ENCODE measurements around the gene CHRM1. TPM values are rescaled to one million over a fixed set of nuclear protein-coding genes. Genes with fewer than 3 reads are reported as not detected.
A peak's percentile ranks its signal among the peaks of the same experiment; 100 is the strongest.

The CHRM1 gene
- total RNA-seq, 1 donor from 2014 or later = not detected

- Mint-ChIP-seq H3K4me3 (ENCODE audit: unreplicated experiment) (peak overlapping the region; percentile 75), H3K36me3 (ENCODE audit: low read depth, unreplicated experiment) (peaks cover 8% of the 10 kb centered on the region), H3K9me3 (ENCODE audit: unreplicated experiment) (no peaks in the 10 kb centered on the region), H3K27ac (ENCODE audit: unreplicated experiment) (no peak overlapping the region), H3K4me1 (ENCODE audit: unreplicated experiment) (peaks cover 20% of the 10 kb centered on the region), H3K27me3 (ENCODE audit: unreplicated experiment) (peaks cover 13% of the 10 kb centered on the region)
- TF ChIP-seq CTCF (IDR thresholded peaks at IDR 0.05; ENCODE audit: unreplicated experiment) = no peak
- DNase-seq (ENCODE audit: low spot score) = no peak
Observed at GRCh38 chr11:62922189-62922589, 1.0 kb upstream of the CHRM1 start.

DNA sequence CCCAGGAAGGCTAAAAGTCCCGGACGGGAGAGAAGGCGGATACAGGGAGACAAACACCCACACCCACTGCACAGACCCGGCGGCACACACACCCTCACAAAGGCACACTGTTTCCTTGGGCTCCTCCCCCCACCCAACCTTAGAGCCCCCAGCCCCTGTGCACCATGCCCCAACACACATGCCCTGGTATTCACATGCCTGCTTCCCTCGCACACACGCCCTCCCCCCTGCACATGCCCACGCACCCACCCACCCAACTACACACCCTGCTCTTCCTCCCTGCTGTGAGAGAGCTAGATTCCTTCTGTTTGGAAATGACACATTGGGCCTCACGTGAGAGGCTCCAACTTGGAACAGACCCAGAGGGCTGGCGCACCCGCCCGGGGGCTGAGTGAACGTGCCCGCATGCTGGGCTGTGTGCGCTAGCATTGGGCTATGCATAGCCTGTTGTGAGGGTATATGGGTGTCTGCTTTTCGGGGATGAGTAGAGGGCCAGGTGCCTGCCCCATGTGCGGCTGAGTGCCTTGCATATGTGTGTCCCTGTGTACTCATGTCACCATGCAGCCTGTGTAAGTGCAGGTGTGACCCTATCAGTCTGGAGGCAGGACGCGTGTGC is 518 bp upstream of the CHRM1 start:
- no peak for TF ChIP-seq CTCF (IDR thresholded peaks at IDR 0.05; ENCODE audit: unreplicated experiment)
- Mint-ChIP-seq H3K27ac (ENCODE audit: unreplicated experiment) (no peak overlapping the region), H3K4me3 (ENCODE audit: unreplicated experiment) (no peak overlapping the region), H3K4me1 (ENCODE audit: unreplicated experiment) (peaks cover 20% of the 10 kb centered on the region), H3K36me3 (ENCODE audit: low read depth, unreplicated experiment) (peaks cover 8% of the 10 kb centered on the region), H3K9me3 (ENCODE audit: unreplicated experiment) (no peaks in the 10 kb centered on the region), H3K27me3 (ENCODE audit: unreplicated experiment) (peaks cover 13% of the 10 kb centered on the region)
- DNase-seq (ENCODE audit: low spot score) = no peak

DNA sequence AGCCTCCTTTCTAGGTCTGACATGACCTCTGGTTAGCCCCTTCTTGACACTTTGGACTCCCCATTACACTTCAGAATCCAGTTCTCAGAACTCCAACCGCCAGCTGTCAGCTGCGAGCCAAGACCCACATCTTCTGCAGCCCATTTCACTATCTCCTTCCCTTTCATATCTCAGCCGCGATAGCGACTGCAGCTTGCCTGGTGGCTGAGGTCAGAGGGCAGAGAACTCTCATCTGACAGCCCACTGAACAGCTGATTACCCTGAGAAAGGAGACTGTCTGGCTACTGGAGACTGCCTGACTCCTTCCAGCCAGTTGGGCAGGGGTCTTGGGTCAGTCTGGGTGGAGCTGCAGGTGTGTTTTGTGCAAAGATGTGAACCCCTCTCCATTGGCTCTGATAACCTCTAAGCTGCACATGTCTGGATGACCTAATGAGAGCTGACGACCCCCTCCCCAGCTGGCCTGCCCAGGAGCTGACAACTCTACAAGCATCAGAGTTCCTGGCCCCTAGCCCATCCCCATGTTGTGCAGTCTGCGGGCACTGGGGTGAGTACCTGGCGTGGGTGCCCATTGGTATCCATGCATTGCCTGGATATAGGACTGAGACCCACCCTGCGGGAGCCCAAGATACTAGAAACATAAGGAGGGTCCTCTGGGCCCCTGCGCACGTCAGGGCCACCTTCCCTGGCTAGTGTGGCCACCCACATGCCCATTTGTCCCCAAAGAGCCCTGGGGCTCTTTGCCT is 1.1 kb downstream of the CHRM1 start:
- Mint-ChIP-seq H3K9me3 (ENCODE audit: unreplicated experiment) (no peaks in the 10 kb centered on the region), H3K27ac (ENCODE audit: unreplicated experiment) (no peak overlapping the region), H3K27me3 (ENCODE audit: unreplicated experiment) (peaks cover 11% of the 10 kb centered on the region), H3K4me3 (ENCODE audit: unreplicated experiment) (peak overlapping the region; percentile 31), H3K4me1 (ENCODE audit: unreplicated experiment) (peaks cover 9% of the 10 kb centered on the region), H3K36me3 (ENCODE audit: low read depth, unreplicated experiment) (peaks cover 8% of the 10 kb centered on the region)
- TF ChIP-seq CTCF (IDR thresholded peaks at IDR 0.05; ENCODE audit: unreplicated experiment) = no peak
- DNase-seq (ENCODE audit: low spot score) = no peak

DNA sequence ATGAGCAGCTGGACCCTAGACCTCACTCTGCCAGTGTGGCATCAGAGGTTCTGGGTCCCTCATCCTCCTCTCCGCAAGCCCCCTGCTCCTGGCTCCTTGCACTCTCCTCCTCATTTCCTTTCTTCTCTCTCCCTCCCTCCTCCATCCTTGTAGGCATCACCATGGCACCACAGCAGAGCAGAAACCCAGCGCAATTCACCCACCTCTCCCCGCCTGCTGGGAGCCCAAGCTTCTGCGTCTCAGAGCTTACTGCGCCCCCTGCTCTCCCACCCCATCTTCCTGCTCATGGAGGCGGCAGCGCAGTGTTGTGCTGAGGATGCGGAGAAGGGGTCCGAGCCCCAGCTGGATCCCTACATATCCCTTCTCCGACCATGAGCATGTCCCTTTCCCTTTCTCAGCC is 1.7 kb downstream of the CHRM1 start:
- Mint-ChIP-seq H3K27me3 (ENCODE audit: unreplicated experiment) (peaks cover 11% of the 10 kb centered on the region), H3K9me3 (ENCODE audit: unreplicated experiment) (no peaks in the 10 kb centered on the region), H3K4me3 (ENCODE audit: unreplicated experiment) (no peak overlapping the region), H3K27ac (ENCODE audit: unreplicated experiment) (peak overlapping the region; percentile 43), H3K4me1 (ENCODE audit: unreplicated experiment) (peaks cover 9% of the 10 kb centered on the region), H3K36me3 (ENCODE audit: low read depth, unreplicated experiment) (peaks cover 8% of the 10 kb centered on the region)
- TF ChIP-seq CTCF (IDR thresholded peaks at IDR 0.05; ENCODE audit: unreplicated experiment) = no peak
- no peak for DNase-seq (ENCODE audit: low spot score)

GRCh38 chr11:62918531-62918930 is 2.6 kb downstream of the CHRM1 start:
- peaks cover 8% of the 10 kb centered on the region for H3K36me3 Mint-ChIP-seq (ENCODE audit: low read depth, unreplicated experiment)
- H3K9me3 Mint-ChIP-seq (ENCODE audit: unreplicated experiment) = no peaks in the 10 kb centered on the region
- H3K27ac Mint-ChIP-seq (ENCODE audit: unreplicated experiment) = no peak overlapping the region
- peak overlapping the region; percentile 23 for H3K4me3 Mint-ChIP-seq (ENCODE audit: unreplicated experiment)
- no peak for DNase-seq (ENCODE audit: low spot score)
- H3K27me3 Mint-ChIP-seq (ENCODE audit: unreplicated experiment) = peaks cover 8% of the 10 kb centered on the region
- TF ChIP-seq CTCF (IDR thresholded peaks at IDR 0.05; ENCODE audit: unreplicated experiment) = no peak
- peaks cover 9% of the 10 kb centered on the region for H3K4me1 Mint-ChIP-seq (ENCODE audit: unreplicated experiment)
